CD4-positive, alpha-beta T cell treated with Interferon gamma for 1 hour (primary cell): ENCODE results near the gene GZMB.
"Not testable (repeated sequence)": the region's sequence is repeated elsewhere in the genome, so short reads cannot be mapped to it uniquely, and the experiment has no call there.

Experiments
- DNase-seq: peaks from one replicate; pipeline ENCODE4 v3.0.0-alpha.2; 2020

GZMB gene, protein sequence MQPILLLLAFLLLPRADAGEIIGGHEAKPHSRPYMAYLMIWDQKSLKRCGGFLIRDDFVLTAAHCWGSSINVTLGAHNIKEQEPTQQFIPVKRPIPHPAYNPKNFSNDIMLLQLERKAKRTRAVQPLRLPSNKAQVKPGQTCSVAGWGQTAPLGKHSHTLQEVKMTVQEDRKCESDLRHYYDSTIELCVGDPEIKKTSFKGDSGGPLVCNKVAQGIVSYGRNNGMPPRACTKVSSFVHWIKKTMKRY

DNA sequence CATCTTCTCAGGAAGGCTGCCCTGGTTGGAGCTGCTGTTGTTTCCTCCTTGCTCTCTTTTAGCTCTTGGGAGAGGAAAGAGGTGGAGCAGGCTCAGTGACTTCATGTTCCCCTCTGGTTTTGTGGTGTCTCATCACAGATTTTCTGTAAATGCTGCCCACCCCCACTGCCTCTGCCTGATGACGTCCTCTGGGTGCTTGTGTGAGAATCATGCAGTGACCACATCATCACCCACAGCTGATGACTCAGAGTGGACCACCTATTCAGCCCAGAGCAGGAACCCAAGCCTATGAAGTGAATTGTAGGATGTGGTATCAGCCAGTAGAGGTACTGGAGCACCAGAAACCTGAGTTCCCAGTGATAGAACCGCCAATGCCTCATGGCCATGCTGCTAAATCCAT lies at the start of gene GZMB:
Gene GZMB, minus strand, starts transcription at position 33 of the 400 bp plus-strand sequence. Its CDS starts 30 bp downstream, at position 3.
- DNase-seq: peak; percentile 80

DNA sequence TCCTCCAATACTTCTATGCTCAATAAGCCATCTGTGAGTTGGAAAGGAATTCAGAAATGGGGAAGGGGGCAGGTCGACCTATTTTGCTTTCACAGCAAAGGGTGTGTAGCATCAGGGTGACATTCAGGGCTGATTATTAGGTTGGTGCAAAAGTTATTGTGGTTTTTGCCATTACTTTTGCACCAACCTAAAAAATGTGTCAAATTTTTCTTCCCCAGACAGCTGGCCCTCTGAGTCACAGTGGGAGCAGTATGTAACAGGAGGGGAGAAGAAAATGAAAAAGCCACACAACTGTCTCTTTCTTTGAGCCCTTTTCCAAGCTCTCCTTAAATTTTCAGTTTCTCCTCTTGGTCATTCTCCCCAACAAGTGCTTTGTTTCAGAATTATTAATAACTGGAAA lies 47.1 kb upstream of the GZMB start:
- DNase-seq: no peak

DNA sequence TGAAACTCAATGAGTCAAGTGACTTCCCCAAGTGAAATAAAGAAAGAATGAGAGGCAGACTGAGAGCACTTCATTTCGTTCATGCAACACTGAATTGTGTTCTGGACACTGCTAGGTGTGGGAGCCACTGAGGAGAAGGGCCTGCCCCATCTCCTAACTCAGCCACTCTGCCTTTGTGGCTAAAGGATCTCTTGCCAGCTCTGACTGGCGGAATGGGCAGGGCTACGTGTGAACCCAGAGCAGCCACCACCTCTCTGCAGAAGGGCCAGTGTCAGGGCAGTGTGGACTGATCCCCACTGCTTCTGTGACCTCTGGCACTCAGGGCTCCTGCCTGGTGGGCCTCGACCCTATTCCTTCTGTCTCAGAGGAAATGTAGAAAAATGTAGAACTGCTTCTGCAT lies 46.5 kb upstream of the GZMB start:
- no peak for DNase-seq

DNA sequence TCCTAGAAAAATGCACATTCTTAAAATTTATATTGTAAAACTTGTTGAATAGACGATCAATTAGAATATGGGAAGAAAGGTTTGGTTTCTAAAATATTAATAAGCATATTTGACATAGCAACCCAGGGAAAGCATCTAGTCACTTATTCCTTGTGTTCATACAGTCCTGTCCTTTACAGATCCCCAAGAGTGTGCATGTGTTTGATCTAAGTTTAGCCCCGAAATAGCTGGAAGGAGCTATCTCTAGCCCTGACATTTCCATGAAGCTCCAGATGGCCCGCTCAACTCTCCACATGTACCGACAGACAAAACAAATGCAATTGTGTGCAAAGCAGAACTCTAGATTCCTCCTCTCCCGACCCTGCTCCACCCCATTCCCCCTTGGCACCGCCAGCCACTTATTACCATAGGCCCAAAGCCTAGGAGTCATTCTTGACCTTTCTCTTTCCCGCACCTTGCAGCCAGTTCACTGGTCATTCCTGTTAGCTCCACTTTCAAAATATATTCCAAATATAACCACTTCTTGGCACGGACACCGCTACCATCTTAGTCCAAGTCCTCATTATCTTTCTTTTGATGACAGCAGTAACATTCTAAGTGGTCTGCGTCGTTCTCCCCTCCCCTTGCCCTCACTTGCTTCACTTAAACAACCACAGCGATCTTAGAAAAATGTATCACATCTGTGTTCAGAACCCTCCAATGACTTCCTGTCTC lies 45.4 kb upstream of the GZMB start:
- DNase-seq: no peak

DNA sequence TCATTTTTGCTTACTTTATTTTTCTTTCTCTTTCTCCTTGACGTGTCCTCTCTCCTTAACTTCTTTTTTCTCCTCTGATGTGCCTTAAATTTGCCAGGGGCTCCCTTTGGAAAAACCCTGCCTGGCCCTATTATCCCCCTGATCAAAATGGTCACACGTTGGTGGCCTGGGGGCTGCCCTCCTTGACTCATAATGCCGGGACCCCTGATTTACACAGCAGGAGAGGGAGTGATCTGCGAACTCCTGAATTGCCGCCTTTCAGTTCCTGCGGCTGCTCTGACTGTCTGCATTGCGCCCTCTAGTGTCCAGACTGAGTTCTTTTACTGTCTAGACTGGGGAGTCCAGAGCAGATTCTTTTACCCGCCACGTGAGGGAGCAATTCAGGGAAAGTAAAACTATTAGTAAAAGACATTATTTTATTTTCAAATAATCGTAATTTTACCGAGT lies 44.8 kb upstream of the GZMB start:
- DNase-seq: peak; percentile 82

DNA sequence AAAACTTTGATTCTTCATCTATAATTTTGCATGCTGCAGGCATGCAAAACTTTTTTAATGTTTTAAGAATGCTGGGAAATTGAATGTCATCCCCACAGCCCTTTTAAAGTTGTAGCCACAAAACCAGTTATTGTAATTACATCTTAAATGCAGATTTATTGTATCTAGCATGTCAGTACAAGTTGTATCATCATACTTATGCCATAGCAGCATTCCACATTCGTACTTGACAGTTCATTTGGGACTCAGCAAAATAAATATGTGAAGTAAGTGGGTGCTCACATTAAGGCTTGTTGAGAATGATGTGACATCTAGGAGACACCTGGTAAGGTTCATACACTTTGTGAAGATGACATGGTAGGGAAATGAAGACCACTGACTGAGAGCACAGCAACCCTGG lies 44.0 kb upstream of the GZMB start:
- no peak for DNase-seq

DNA sequence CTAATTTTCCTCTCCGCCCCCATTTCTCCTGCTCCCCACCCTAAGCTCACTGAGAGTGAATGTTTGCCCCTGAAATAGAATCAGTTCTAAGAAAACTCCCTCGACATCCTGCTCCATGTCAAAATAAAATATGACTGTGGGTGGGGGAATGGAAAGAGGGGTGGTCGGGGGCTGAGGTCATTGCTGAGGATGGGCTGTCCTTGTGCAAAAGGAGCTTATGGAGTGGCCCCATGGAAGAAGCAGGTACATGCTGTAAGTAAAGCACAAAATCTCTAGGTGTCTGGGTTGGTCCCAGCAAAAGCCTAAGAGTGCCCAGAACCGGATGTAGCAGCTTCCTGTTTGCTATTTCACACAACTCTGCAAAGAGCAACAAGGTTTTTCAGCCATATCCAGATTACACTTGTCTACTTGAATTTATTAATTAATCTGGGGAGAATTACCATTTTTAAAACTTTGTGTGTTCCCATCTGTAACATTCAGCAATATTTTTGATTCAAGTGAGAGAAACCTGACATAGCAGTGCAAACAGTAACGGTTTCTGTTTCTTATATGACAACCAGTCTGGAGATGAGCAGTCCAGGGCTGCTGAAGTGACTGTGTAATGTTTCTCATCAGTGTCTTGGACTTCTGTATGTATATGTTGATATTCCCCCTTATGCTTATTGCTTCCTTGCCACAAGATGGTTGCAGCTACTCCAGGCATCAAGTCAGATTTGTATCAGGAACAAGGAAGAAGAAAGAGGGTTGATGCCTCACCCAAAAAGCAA lies 40.4 kb upstream of the GZMB start:
- peak; percentile 40 for DNase-seq

DNA sequence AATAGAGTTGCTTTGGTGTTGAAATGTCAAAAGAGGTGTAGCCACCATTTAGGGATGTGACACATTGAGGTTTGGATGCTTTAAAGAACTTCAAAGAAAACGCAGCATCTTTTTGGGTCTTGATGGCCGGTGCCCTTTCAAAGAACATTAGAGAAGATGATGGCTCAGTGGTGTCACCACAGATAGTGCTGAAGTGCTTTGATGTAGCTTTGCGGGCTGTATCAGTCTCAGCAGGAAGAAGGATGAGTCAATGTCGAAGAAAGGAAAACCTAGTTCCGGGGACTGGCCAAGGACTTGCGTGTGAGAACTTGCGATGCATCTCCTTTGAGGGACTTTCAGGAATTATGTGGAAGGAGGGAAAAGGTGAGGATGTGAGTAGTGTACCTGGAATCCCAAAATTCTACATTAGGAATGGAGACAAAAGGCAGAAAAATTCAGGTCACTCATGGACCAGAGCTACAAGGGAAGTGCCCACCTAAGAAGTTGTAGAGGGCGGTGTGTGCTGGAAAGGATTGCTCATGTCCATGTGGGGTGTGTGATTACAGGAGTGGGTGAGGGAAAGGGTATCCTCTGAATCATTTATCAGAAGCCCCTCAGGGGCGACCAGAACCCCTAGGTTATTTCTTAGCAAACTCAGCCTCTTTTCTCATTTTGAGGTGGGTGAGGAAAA lies 39.7 kb upstream of the GZMB start:
- DNase-seq: peak; percentile 55

DNA sequence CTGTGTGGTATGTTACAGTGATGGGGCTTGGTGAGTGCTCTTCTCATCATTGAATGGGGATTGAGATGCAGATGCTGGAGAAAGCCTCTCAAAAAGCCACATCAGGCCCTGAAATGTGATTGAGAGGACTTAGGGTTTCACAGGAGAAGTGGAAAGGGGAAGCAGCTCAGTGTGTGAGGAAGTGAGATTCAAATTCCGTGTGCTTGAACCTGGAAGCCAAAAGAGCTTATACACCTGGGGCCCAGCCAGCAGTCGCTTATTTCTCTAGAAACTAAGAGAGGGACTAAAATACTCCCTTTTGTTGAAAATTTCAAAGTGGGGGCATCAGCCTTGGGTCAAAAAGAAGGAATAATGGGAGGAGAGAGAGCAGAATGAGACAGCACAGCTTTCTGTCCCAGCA lies 39.1 kb upstream of the GZMB start:
- DNase-seq: no peak

DNA sequence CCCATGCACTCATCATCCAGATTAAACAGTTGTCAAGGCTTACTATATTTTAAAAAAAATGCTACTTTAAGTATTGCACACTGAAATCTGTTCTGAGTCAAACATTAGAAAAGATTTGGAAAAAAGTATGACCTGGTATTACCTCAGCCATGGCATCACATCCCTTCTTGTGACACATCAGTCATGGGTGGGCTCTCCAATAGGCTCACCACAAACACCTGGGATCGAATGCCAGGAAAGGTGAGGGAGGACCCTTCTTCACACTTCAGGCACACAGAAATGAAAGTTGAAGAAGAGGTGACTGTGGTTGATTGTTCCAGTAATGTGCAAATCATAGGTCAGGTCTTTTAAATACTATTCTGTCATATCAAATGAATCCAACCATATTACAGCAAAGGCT lies 36.6 kb upstream of the GZMB start:
- no peak for DNase-seq

DNA sequence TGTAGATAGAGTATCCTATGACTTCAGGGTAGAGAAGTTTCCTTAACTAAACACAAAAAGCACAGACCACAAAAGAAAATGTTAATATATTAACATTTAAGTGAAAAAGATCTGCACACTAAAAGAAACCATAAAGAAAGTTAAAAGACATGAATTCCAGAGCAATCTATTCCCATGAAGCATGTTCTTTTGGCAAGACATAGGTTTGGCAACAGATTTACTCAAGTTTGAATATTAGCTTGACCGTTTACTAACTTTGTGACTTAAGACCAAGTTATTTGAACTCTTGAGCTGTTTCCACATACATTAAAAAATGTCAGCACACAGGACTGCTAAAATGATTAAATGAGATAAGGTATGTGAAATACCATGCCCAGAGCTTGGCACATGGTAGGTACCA lies 35.7 kb upstream of the GZMB start:
- no peak for DNase-seq

DNA sequence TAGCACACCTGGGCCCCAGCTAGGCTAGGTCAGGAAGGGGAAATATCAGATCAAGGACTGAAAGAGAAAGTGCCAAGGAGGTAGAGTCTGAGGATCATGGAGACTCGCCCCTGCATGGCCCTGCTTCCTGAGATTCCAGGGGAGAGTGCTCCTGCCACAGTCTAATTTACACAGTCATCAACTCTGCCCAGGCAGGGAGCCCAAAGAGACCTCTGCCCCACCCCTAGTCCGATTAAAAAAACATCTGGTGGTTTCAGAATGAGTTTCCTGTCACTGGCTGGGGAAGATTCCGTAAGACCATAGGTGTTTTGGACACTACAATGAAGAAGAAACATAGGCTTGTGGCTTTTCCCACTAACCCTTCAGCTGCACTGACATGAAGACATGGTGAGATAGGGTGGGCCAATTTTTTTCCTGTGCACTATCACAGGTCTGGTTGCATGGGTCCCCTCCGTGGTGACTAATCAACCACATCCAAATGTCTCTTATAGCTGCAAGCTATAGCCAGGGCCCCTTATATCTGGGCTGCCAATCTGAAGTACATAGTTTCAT lies 31.5 kb upstream of the GZMB start:
- no peak for DNase-seq

DNA sequence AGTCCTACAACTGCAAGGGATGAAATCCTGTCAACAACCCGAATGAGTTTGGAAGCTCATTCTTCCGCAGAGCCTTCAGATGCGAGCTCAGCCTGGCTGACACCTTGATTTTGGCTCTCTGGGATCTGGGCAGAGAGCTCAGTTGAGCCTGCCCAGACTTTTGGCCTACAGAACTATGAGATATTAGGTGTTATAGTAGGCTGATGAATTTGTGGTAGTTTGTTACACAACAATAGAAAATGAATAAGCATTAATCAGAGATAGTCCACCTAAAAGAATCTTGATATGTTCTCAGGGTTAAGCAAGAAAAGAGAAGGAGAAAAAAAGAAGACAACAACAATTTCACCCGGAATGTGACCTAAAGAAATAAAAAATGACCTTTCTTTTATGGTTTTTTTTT lies 30.4 kb upstream of the GZMB start:
- no peak for DNase-seq

DNA sequence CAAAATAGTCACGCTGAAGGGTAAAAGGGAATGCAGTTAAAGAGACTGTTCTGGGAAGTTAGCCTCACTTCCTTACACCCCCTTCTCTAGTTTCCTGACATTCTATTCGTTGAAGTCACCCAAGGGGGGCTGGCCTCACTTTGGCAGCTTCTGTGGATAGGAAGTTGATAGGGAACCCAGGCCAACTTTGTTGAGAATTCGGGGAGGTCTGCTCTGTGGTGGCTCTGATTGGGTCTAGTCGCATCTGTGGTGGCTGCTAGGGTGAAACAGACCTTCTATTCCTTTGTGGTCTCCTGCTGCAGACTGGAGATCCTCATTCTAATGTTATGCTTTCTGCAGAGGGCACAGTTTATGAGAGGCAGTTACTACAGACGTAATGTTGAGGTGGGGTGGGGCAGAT lies 28.8 kb upstream of the GZMB start:
- DNase-seq: no peak

DNA sequence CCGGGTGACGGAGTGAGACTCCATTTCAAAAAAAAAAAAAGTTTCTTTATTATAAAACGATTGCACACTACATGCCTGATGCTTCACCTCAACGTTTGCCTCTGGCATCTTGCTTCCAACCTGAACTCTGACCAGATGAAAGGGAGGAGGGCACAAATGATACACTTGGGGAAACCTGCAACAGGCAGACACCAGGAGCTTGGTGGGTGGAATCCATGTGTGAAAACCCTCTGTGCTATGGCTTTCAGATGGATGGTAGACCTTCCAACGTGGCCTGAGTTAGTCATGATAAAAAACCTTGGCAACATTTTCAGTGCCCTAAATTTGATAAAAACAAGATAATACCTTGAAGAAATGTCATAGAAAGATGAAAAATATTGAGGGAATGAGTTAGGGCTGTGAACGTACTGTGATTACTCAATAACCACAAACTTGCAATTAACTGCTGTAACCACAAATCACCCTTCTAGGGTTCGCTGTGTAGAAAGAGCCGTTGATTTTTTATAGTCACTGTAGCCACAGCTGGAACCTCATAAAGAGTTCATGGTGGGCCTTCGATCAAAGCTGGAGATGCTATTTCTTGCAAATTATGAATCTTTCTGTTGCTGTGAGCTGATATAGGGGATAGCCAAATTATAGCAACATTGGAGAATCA lies 26.1 kb upstream of the GZMB start:
- no peak for DNase-seq

DNA sequence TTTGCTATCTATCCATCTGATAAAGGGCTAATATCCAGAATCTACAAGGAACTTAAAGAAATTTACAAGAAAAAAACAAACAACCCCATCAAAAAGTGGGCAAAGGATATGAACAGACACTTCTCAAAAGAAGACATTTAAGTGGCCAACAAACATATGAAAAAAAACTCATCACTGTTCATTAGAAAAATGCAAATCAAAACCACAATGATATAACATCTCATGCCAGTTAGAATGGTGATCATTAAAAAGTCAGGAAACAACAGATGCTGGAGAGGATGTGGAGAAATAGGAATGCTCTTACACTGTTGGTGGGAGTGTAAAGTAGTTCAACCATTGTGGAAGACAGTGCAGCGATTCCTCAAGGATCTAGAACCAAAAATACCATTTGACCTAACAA lies 14.4 kb upstream of the GZMB start:
- DNase-seq: not testable (repeated sequence)

DNA sequence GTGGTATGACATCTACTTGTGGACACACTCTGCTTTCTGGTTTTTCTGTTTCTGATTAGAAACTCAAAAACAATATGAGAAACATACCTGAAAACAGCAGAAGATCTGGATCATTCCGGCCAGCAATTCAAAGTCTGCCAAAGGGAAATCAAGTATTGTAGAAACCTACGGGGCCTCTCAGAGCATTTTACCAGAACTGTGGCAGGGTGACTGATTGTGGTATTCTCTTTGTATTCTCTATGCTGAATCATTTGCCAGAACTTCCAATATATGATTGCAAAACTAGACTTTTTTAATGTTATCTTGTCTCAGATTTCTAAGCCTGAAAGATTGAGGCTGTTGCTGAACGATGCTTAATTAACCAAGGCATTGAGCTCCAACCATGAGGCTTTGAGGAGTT lies 5.9 kb upstream of the GZMB start:
- no peak for DNase-seq

DNA sequence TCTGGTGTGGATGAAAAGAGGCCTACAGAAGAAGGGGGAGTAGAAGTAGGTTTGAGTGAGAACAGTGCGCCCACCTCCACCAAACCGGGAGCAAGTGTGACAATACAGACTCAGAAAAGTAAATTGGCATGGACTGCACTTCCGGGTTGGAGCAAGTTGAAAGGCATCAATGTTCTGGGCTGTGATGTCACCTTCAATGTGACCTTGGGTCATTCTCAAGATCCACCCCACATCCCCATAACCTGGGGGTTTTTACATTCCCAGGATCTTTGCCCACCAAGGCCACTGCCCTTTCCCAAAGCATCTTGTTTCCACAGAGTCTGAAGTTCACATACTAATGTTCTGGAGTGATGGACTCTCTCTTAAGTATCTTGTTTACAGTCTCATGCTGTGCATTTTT lies 5.3 kb upstream of the GZMB start:
- no peak for DNase-seq

DNA sequence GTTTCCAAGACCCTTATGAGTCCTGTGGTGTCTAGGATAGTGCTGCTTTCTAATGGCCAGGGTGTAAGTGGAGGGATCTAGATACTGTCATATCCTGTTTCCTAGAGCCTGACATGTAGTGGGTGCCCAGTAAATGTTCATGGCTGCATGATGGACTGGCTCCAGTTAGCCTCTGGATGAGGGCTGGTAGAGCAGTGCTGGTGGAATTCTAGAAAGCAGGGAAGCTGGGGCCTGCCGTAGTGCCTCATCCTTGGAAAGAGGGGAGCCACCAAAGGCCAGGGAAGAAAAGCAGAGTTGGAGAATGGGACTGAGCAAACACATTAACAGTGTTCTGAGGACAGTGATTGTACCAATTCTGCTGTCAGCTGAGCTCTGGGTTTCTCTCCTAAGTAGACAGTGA lies 637 bp downstream of the GZMB start:
- DNase-seq: no peak

DNA sequence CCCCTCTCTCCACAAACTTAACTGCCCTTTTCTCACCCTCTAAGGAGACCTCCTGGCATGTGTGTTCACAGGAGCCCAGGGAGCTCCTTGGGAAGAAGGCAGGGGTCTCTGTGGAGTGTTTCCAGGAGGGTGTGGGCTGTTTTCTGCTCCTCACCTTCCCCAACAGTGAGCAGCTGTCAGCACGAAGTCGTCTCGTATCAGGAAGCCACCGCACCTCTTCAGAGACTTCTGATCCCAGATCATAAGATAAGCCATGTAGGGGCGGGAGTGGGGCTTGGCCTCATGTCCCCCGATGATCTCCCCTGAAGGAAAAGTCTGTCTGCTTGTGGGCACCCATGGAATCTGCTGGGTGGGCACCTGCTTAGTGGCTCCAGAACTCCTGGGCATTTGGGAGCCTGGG lies 1.2 kb downstream of the GZMB start:
- no peak for DNase-seq

DNA sequence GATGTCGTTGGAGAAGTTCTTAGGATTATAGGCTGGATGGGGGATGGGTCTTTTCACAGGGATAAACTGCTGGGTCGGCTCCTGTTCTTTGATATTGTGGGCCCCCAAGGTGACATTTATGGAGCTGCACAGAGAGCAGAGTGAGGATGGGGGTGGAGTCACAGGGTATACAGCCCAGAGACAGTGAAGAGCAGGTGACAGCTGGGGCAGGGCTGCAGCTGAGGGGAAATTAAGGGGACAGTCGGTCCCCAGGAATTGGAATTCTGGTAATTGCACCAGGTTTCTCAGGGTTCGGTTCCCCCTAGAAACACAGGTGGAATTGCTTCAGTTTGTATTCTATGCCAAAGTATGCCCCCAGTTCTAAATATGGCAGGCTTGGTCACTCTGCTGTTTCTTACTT lies 1.7 kb downstream of the GZMB start:
- no peak for DNase-seq

DNA sequence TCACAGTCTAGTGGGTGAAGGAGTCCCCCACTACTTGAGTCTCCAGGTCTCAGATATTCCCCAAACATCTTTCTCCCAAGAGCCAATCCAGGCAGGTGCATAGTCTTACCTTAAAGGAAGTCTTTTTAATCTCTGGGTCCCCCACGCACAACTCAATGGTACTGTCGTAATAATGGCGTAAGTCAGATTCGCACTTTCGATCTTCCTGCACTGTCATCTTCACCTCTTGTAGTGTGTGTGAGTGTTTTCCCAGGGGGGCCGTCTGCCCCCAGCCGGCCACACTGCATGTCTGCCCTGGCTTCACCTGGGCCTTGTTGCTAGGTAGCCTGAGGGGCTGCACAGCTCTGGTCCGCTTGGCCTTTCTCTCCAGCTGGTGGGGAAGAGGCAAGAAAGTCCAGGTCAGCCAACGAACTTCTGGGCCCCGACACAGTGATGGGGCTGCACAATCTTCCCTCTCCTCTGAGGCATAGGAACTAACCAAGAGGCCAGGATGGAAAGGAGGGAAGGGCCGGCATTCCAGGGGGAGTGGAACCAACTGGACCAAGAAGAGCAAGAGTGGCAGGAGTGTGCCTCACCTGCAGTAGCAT lies 2.1 kb downstream of the GZMB start:
- DNase-seq: peak; percentile 24
